WTC11 (cell line): Measurements from ENCODE around the gene RND2. TPM values are rescaled to one million over a fixed set of nuclear protein-coding genes. Genes with fewer than 3 reads are reported as not detected.

Experiments used
- ATAC-seq: fragments of 200-7000 bp; cut with Tn5 transposase; 2 replicates; pipeline ENCODE4 v1.10.0; 2021; ENCODE audit warnings: mild to moderate bottlenecking, moderate library complexity
- CTCF ChIA-PET: fragments of 300-600 bp; sonication (Branson Sonifier 250); formaldehyde crosslinking; loops from one replicate; lab custom pipeline; 2021; ENCODE audit warnings: antibody characterized with exemption; lab: Charles Lee
- POLR2A ChIA-PET: fragments of 350-600 bp; sonication (Branson Sonifier 250); formaldehyde crosslinking; loops from one replicate; lab custom pipeline; 2021; ENCODE audit warnings: antibody characterized with exemption; lab: Charles Lee
- DNase-seq: peaks from one replicate; pipeline ENCODE4 v3.0.0; 2021; ENCODE audit warnings: low spot score
- H3K27ac Mint-ChIP-seq: 2 replicates; pipeline ENCODE4 v1.8.0; 2021; ENCODE audit warnings: mixed read lengths
- H3K27me3 Mint-ChIP-seq: 2 replicates; pipeline ENCODE4 v1.8.0; 2021; ENCODE audit warnings: low read depth, mild to moderate bottlenecking, moderate library complexity, mixed read lengths
- H3K36me3 Mint-ChIP-seq: 2 replicates; pipeline ENCODE4 v1.8.0; 2021; ENCODE audit warnings: mixed read lengths
- H3K4me1 Mint-ChIP-seq: 2 replicates; pipeline ENCODE4 v1.8.0; 2022; ENCODE audit warnings: mixed read lengths
- H3K4me3 Mint-ChIP-seq: 2 replicates; pipeline ENCODE4 v1.8.0; 2021; ENCODE audit warnings: mild to moderate bottlenecking, moderate library complexity, mixed read lengths
- H3K9me3 Mint-ChIP-seq: 2 replicates; pipeline ENCODE4 v1.8.0; 2021; ENCODE audit warnings: mixed read lengths
- ATF1 ChIP-seq: sonication (generic); formaldehyde crosslinking; IDR thresholded peaks from 2 replicates; pipeline ENCODE4 v1.8.1; 2023; ENCODE audit warnings: mild to moderate bottlenecking, moderate library complexity, missing genetic modification reagents
- ATF6 ChIP-seq: sonication (generic); formaldehyde crosslinking; IDR thresholded peaks from 2 replicates; pipeline ENCODE4 v1.8.1; 2023; ENCODE audit warnings: mild to moderate bottlenecking, missing genetic modification reagents
- FOXP1 ChIP-seq: sonication (generic); formaldehyde crosslinking; IDR thresholded peaks from 2 replicates; pipeline ENCODE4 v1.8.0; 2022; ENCODE audit warnings: missing genetic modification reagents, mild to moderate bottlenecking, moderate library complexity, borderline replicate concordance
- JAZF1 ChIP-seq: fragments of 250-450 bp; sonication (Bioruptor Pico); IDR thresholded peaks from 2 replicates; pipeline ENCODE4 v1.9.0; 2021; ENCODE audit warnings: moderate library complexity, mild to moderate bottlenecking, inconsistent platforms
- MAX ChIP-seq: sonication (generic); formaldehyde crosslinking; IDR thresholded peaks from 2 replicates; pipeline ENCODE4 v1.8.0; 2022; ENCODE audit warnings: mild to moderate bottlenecking, missing genetic modification reagents
- MLX ChIP-seq: sonication (generic); formaldehyde crosslinking; IDR thresholded peaks from 2 replicates; pipeline ENCODE4 v1.8.1; 2023; ENCODE audit warnings: mild to moderate bottlenecking, missing genetic modification reagents, moderate library complexity
- MXD4 ChIP-seq: fragments of 250-450 bp; sonication (Bioruptor Pico); IDR thresholded peaks from 2 replicates; pipeline ENCODE4 v1.8.0; 2021; ENCODE audit warnings: mild to moderate bottlenecking, moderate library complexity, borderline replicate concordance
- NR3C1 ChIP-seq: sonication (generic); formaldehyde crosslinking; conservative IDR thresholded peaks from 2 replicates; pipeline ENCODE4 v1.8.1; 2023; ENCODE audit warnings: low read depth, mild to moderate bottlenecking, missing genetic modification reagents
- SMAD4 ChIP-seq: sonication (generic); formaldehyde crosslinking; IDR thresholded peaks from 2 replicates; pipeline ENCODE4 v1.8.0; 2022; ENCODE audit warnings: mild to moderate bottlenecking, missing genetic modification reagents
- SOX15 ChIP-seq: fragments of 250-450 bp; sonication (Bioruptor Pico); IDR thresholded peaks from 2 replicates; pipeline ENCODE4 v1.9.0; 2021; ENCODE audit warnings: mild to moderate bottlenecking
- TEAD1 ChIP-seq: sonication (generic); formaldehyde crosslinking; IDR thresholded peaks from 2 replicates; pipeline ENCODE4 v1.8.0; 2022; ENCODE audit warnings: mild to moderate bottlenecking, missing genetic modification reagents
- TP53 ChIP-seq: sonication (generic); formaldehyde crosslinking; IDR thresholded peaks from 2 replicates; pipeline ENCODE4 v1.8.1; 2023; ENCODE audit warnings: mild to moderate bottlenecking, missing genetic modification reagents
- USF2 ChIP-seq: sonication (generic); formaldehyde crosslinking; IDR thresholded peaks from 2 replicates; pipeline ENCODE4 v1.8.1; 2023; ENCODE audit warnings: mild to moderate bottlenecking, missing genetic modification reagents, moderate library complexity
- ZBTB21 ChIP-seq: sonication (generic); formaldehyde crosslinking; IDR thresholded peaks from 2 replicates; pipeline ENCODE4 v1.8.1; 2023; ENCODE audit warnings: mild to moderate bottlenecking, missing genetic modification reagents, borderline replicate concordance
- ZNF219 ChIP-seq: sonication (generic); formaldehyde crosslinking; IDR thresholded peaks from 2 replicates; pipeline ENCODE4 v1.8.0; 2023; ENCODE audit warnings: missing genetic modification reagents, mild to moderate bottlenecking, borderline replicate concordance
- ZNF317 ChIP-seq: sonication (generic); formaldehyde crosslinking; IDR thresholded peaks from 2 replicates; pipeline ENCODE4 v1.8.1; 2023; ENCODE audit warnings: low read depth, mild to moderate bottlenecking, moderate library complexity, missing genetic modification reagents, borderline replicate concordance
- ZNF423 ChIP-seq: fragments of 250-450 bp; sonication (Bioruptor Pico); IDR thresholded peaks from 2 replicates; pipeline ENCODE4 v2.1.2; 2022; ENCODE audit warnings: mild to moderate bottlenecking, moderate library complexity
- total RNA-seq: library from RNA; stranded (reverse); gene quantifications from 3 replicates; pipeline ENCODE4 v1.2.3, GENCODE V29; 2021
- TF ChIP-seq, protein P1 (sequence below): fragments of 200-600 bp; IDR thresholded peaks from 2 replicates; pipeline ENCODE4 v1.8.0; 2022; ENCODE audit warnings: antibody characterized with exemption
- TF ChIP-seq, protein P2 (sequence below): sonication (generic); formaldehyde crosslinking; IDR thresholded peaks from 2 replicates; pipeline ENCODE4 v1.8.0; 2022; ENCODE audit warnings: mild to moderate bottlenecking, missing genetic modification reagents
- TF ChIP-seq, protein P3 (sequence below): sonication (generic); formaldehyde crosslinking; IDR thresholded peaks from 2 replicates; pipeline ENCODE4 v1.8.1; 2022; ENCODE audit warnings: missing genetic modification reagents, borderline replicate concordance

The RND2 gene
- total RNA-seq, 1 experiment from 2014 or later, result 50.2 TPM

DNA sequence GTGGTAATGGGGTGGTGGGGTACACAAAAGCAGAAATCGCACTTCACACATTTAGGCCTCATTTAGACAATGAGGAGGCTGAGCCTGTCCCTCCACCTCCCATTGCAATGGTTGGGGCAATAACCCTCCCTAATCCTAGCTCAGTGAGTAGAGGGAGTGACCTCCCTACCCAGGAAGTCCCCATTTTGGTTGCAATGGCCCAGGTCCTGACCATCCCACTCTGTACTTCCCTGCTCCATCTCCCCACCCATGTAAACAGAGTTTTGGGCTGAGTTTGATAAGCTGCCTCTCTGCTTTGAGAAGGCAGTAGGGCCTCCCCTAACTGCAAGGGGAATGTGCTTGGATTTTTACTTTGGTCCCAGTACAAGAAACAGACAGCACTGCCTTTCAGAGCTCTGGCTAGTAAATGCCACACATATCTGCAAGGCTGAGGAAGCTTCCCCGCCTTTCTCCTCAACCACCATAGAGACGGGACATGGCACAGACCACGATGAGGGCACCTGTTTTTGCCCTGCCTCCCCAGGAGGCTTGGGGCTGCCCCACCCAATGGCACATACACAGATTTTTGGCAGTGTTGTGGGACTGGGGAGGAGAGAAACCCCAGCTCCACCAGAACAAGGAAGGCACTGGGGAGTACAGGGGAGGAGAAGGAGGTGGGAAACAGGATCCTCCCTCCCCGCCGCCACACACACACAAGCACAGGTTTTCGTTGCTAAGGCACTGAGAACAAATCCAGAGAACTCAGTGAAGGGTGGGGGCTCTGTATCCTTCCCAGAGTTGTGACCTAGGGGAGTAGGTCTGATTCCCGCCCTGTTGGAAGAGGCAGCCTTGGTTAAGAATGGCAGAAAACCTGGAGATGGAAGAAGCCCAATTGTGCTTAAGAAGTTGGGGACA is 10.1 kb upstream of the RND2 start (continued):
- TF ChIP-seq MAX, result no peak
- TF ChIP-seq ATF6 (CRISPR knock-in tag), result no peak
- no peak for TF ChIP-seq SMAD4

DNA sequence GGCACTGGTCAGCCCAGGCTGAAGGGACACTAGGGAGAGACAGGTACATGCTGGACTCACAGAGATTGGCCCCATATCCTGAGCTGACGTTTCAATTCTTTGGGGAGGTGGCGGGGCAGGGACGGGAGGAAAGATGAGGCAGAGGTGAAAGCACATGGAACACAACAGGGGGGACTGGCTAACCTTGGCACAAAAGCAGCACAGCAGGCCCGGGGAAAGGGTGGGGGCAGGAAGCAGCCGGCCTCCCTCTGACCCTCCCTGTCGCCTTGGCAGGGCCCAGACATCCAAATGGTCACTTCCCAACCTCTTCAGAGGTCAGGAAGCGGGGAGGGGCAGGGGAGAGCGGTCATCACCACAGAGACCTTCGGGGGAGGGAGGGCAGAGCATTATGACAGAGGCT is 9.5 kb upstream of the RND2 start:
- no peaks in the 10 kb centered on the region for H3K9me3 Mint-ChIP-seq
- H3K27me3 Mint-ChIP-seq, result no peaks in the 10 kb centered on the region
- ChIA-PET CTCF (interaction anchor here (0.9 kb wide), 1 partner anchor 18 kb away, joined by 3 read pairs; the partner anchor contains the start of gene RPL27), POLR2A (no interaction called here)
- peaks cover 43% of the 10 kb centered on the region for H3K4me1 Mint-ChIP-seq
- ATAC-seq, result no peak
- peaks cover 25% of the 10 kb centered on the region for H3K36me3 Mint-ChIP-seq
- H3K4me3 Mint-ChIP-seq, result no peak overlapping the region
- TF ChIP-seq FOXP1 (CRISPR knock-in tag) (no peak), USF2 (CRISPR knock-in tag) (no peak), TP53 (CRISPR knock-in tag) (no peak), ZNF423 (CRISPR knock-in tag) (no peak), MLX (no peak), ZNF317 (CRISPR knock-in tag) (no peak), TEAD1 (CRISPR knock-in tag) (no peak), ZNF219 (CRISPR knock-in tag) (no peak), NR3C1 (CRISPR knock-in tag) (no peak), ZBTB21 (CRISPR knock-in tag) (no peak), MXD4 (no peak), SOX15 (CRISPR knock-in tag) (no peak), JAZF1 (CRISPR knock-in tag) (no peak), ATF1 (CRISPR knock-in tag) (no peak)
- TF ChIP-seq, protein P1, sequence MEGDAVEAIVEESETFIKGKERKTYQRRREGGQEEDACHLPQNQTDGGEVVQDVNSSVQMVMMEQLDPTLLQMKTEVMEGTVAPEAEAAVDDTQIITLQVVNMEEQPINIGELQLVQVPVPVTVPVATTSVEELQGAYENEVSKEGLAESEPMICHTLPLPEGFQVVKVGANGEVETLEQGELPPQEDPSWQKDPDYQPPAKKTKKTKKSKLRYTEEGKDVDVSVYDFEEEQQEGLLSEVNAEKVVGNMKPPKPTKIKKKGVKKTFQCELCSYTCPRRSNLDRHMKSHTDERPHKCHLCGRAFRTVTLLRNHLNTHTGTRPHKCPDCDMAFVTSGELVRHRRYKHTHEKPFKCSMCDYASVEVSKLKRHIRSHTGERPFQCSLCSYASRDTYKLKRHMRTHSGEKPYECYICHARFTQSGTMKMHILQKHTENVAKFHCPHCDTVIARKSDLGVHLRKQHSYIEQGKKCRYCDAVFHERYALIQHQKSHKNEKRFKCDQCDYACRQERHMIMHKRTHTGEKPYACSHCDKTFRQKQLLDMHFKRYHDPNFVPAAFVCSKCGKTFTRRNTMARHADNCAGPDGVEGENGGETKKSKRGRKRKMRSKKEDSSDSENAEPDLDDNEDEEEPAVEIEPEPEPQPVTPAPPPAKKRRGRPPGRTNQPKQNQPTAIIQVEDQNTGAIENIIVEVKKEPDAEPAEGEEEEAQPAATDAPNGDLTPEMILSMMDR, result no peak
- TF ChIP-seq, protein P2, sequence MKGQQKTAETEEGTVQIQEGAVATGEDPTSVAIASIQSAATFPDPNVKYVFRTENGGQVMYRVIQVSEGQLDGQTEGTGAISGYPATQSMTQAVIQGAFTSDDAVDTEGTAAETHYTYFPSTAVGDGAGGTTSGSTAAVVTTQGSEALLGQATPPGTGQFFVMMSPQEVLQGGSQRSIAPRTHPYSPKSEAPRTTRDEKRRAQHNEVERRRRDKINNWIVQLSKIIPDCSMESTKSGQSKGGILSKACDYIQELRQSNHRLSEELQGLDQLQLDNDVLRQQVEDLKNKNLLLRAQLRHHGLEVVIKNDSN, result no peak
- TF ChIP-seq, protein P3, sequence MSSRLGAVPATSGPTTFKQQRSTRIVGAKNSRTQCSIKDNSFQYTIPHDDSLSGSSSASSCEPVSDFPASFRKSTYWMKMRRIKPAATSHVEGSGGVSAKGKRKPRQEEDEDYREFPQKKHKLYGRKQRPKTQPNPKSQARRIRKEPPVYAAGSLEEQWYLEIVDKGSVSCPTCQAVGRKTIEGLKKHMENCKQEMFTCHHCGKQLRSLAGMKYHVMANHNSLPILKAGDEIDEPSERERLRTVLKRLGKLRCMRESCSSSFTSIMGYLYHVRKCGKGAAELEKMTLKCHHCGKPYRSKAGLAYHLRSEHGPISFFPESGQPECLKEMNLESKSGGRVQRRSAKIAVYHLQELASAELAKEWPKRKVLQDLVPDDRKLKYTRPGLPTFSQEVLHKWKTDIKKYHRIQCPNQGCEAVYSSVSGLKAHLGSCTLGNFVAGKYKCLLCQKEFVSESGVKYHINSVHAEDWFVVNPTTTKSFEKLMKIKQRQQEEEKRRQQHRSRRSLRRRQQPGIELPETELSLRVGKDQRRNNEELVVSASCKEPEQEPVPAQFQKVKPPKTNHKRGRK, result no peak
- peak overlapping the region; percentile 62; the same call in 1 of the 2 replicates for H3K27ac Mint-ChIP-seq
- no peak for DNase-seq
